ENCODE data around the gene C16orf87.

DNA sequence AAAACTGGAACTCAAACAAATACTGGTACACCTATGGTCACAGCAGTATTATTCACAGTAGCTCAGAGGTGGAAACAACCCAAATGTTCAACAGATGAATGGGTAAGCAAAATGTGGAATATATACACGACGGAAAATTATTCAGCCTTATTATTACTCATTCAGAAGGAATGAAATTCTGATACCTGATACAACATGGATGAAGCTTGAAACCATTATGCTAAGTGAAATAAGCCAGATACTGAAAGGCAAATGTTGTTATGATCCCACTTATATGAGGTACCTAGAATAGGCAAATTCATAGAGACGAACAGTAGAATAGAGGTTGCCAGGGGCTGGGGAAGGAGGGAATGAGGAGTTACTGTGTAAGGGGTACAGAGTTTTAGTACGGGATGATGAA lies 55.8 kb downstream of the C16orf87 start:
- TF ChIP-seq, protein P1, sequence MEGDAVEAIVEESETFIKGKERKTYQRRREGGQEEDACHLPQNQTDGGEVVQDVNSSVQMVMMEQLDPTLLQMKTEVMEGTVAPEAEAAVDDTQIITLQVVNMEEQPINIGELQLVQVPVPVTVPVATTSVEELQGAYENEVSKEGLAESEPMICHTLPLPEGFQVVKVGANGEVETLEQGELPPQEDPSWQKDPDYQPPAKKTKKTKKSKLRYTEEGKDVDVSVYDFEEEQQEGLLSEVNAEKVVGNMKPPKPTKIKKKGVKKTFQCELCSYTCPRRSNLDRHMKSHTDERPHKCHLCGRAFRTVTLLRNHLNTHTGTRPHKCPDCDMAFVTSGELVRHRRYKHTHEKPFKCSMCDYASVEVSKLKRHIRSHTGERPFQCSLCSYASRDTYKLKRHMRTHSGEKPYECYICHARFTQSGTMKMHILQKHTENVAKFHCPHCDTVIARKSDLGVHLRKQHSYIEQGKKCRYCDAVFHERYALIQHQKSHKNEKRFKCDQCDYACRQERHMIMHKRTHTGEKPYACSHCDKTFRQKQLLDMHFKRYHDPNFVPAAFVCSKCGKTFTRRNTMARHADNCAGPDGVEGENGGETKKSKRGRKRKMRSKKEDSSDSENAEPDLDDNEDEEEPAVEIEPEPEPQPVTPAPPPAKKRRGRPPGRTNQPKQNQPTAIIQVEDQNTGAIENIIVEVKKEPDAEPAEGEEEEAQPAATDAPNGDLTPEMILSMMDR (optimal IDR thresholded peaks at IDR 0.05 in 1 of 3, IDR thresholded peaks at IDR 0.05 in 1 of 3, conservative IDR thresholded peaks at IDR 0.05 in 1 of 3; ENCODE audit: extremely low read depth in 1 of 3, insufficient read depth in 2 of 3, low read length in 3 of 3): no peak
- TF ChIP-seq EZH2 (IDR thresholded peaks at IDR 0.05; ENCODE audit: low read length): no peak
